K562 (cell line): Measurements from ENCODE around the gene CLSTN1. TPM values are rescaled to one million over a fixed set of nuclear protein-coding genes. Genes with fewer than 3 reads are reported as not detected.

Experiments used
- ATAC-seq: fragments of 200-7000 bp; cut with Tn5 transposase; 3 replicates; pipeline ENCODE4 v1.9.1; 2020; ENCODE audit warnings: moderate library complexity
- BruUV-seq: library from RNA; stranded (reverse); fragments of 400-500 nt; replicated peaks from 2 replicates; lab custom pipeline; 2021; lab: Mats Ljungman, UMichigan
- CTCF ChIA-PET: fragments of 300-600 bp; formaldehyde crosslinking; extraction: SDS; loops from one replicate; lab custom pipeline; 2021; ENCODE audit warnings: low intra/inter-chr PET ratio; lab: Yijun Ruan, JAX
- POLR2A ChIA-PET: fragments of 300-600, 350-650 bp; sonication (Branson Sonifier 250); formaldehyde crosslinking; extraction: SDS; loops from one replicate; lab custom pipeline; 2021; ENCODE audit warnings: antibody characterized with exemption, inconsistent platforms; lab: Yijun Ruan, JAX
- DNase-seq, 4 experiments: peaks; one replicate each; pipeline versions ENCODE4 v3.0.0 to v3.0.0-alpha.2; 2011 to 2018; ENCODE audit warnings: low spot score in 3 of 4, mixed read lengths in 3 of 4; ENCODE audit errors: extremely low read depth in 1 of 4
- FAIRE-seq: peaks from 2 replicates; lab custom pipeline; 2011; peaks lifted over from hg19 to GRCh38; lab: Jason Lieb, UNC
- H2AFZ ChIP-seq: 2 replicates; pipeline ENCODE4 v1.6.0; 2011; ENCODE audit warnings: low read depth, low read length, control low read depth, inconsistent platforms
- H3K27ac ChIP-seq: fragments of 200-600 bp; 3 replicates; pipeline ENCODE4 v1.8.0; 2011; ENCODE audit warnings: low read depth, mild to moderate bottlenecking, control low read depth, inconsistent platforms, low read length, moderate library complexity, mixed read lengths; ENCODE audit errors: extremely low read depth
- H3K27me3 ChIP-seq, 2 experiments: fragments of 300-600 bp in 1 of 2; 2 replicates in 1 of 2; 3 replicates in 1 of 2; pipeline versions ENCODE4 v1.6.0 to v1.8.0; 2011; ENCODE audit warnings: inconsistent platforms in 2 of 2, low read length in 2 of 2, mild to moderate bottlenecking in 1 of 2, mixed read lengths in 1 of 2, moderate library complexity in 1 of 2; ENCODE audit not compliant: control insufficient read depth in 2 of 2, insufficient read depth in 2 of 2
- H3K36me3 ChIP-seq: fragments of 300-600 bp; 3 replicates; pipeline ENCODE4 v1.8.0; 2011; ENCODE audit warnings: mild to moderate bottlenecking, low read length, inconsistent platforms; ENCODE audit not compliant: control insufficient read depth, insufficient read depth
- H3K4me1 ChIP-seq, 2 experiments: fragments of 200-600 bp in 1 of 2; replicated peaks in 1 of 2; 2 replicates in 1 of 2; 3 replicates in 1 of 2; pipeline versions ENCODE4 v1.5.1 to v1.8.0; 2011; ENCODE audit warnings: inconsistent platforms in 2 of 2, low read length in 2 of 2, mild to moderate bottlenecking in 1 of 2, mixed read lengths in 1 of 2, moderate library complexity in 1 of 2; ENCODE audit not compliant: control insufficient read depth in 2 of 2, insufficient read depth in 2 of 2
- H3K4me2 ChIP-seq: 2 replicates; pipeline ENCODE4 v1.6.1; 2011; ENCODE audit warnings: low read length, control low read depth, inconsistent platforms, mixed read lengths; ENCODE audit not compliant: insufficient read depth
- H3K4me3 ChIP-seq: fragments of 200-600 bp; sonication (generic), shearing (Covaris generic); 2 replicates; pipeline ENCODE4 v1.5.1; 2016; ENCODE audit warnings: control low read depth, inconsistent platforms
- H3K79me2 ChIP-seq: fragments of 200-600 bp; 3 replicates; pipeline ENCODE4 v1.8.0; 2011; ENCODE audit warnings: low read length, inconsistent platforms; ENCODE audit not compliant: control insufficient read depth, insufficient read depth
- H3K9ac ChIP-seq, 2 experiments: 2 replicates each; pipeline versions ENCODE4 v1.6.0 to v1.6.1; 2011; ENCODE audit warnings: low read depth in 2 of 2, low read length in 2 of 2, control low read depth in 1 of 2, inconsistent platforms in 1 of 2, mild to moderate bottlenecking in 1 of 2, mixed read lengths in 1 of 2; ENCODE audit not compliant: insufficient read depth in 1 of 2
- H3K9me1 ChIP-seq: one replicate; pipeline ENCODE4 v1.6.0; 2011; ENCODE audit warnings: inconsistent platforms, mild to moderate bottlenecking, low read length, moderate library complexity; ENCODE audit not compliant: control insufficient read depth, insufficient read depth
- H3K9me3 ChIP-seq: replicated peaks from 2 replicates; pipeline ENCODE4 v1.5.1; 2011; ENCODE audit warnings: low read depth, low read length, inconsistent platforms; ENCODE audit not compliant: control insufficient read depth, insufficient read depth
- H4K20me1 ChIP-seq: replicated peaks from 2 replicates; pipeline ENCODE4 v1.6.1; 2011; ENCODE audit warnings: low read length, inconsistent platforms, mixed read lengths; ENCODE audit not compliant: control insufficient read depth, insufficient read depth
- JUN ChIP-seq, 2 experiments: sonication (generic) in 1 of 2; formaldehyde crosslinking in 1 of 2; IDR thresholded peaks; 2 replicates each; pipeline versions ENCODE4 v1.6.1 to v1.8.0; 2012 to 2022; ENCODE audit warnings: borderline replicate concordance in 2 of 2, mild to moderate bottlenecking in 2 of 2, improper control_type of control experiment in 1 of 2, low read depth in 1 of 2, low read length in 1 of 2, missing genetic modification reagents in 1 of 2
- NR2F6 ChIP-seq: fragments of 450-650 bp; formaldehyde crosslinking; IDR thresholded peaks from 2 replicates; pipeline ENCODE4 v1.4.0; 2020; ENCODE audit warnings: mild to moderate bottlenecking
- SOX6 ChIP-seq: fragments of 450-650 bp; IDR thresholded peaks from 2 replicates; pipeline ENCODE4 v1.6.1; 2014; ENCODE audit warnings: mild to moderate bottlenecking
- SP2 ChIP-seq: IDR thresholded peaks from 2 replicates; pipeline ENCODE4 v1.6.1; 2011; ENCODE audit warnings: mild to moderate bottlenecking, low read depth, low read length, moderate library complexity; ENCODE audit not compliant: poor library complexity, severe bottlenecking; ENCODE audit errors: extremely low read depth
- SRSF7 ChIP-seq: fragments of 200-400 bp; formaldehyde crosslinking; optimal IDR thresholded peaks from 2 replicates; pipeline ENCODE3; 2017; ENCODE audit warnings: mild to moderate bottlenecking, low read depth, low read length
- WHSC1 ChIP-seq: IDR thresholded peaks from one replicate; pipeline ENCODE4 v1.6.1; 2012; ENCODE audit warnings: low read length, control low read depth, inconsistent platforms
- WGBS: fragments of 100-300 bp; shearing (Covaris generic); methylation state at CpG from one replicate; pipeline ENCODE4 v1.1.6; 2016; ENCODE audit warnings: low coverage, mixed read lengths; ENCODE audit not compliant: insufficient coverage; ENCODE audit errors: missing lambda C conversion rate; 5-methylcytosine and 5-hydroxymethylcytosine counted together
- in situ Hi-C: fragments of 300-500 bp; cut with MboI; formaldehyde crosslinking; loops from 4 replicates; pipeline ENCODE4 v1.15.0; 2018; ENCODE audit warnings: inconsistent platforms, mixed read lengths
- intact Hi-C: fragments of 100-400 bp; cut with micrococcal nuclease; formaldehyde crosslinking; loops from 2 replicates; pipeline ENCODE4 v1.14.2; 2022
- polyA plus RNA-seq, 8 experiments: library from polyadenylated mRNA; depleted of rRNA in 4 of 8; stranded (reverse) in 5 of 8; unstranded in 3 of 8; fragments of >200 nt; fragmentation: Nextera tagmentation in 2 of 8; fragmentation: Illumina TruSeq in 1 of 8; extraction: Ambion mirVana in 2 of 8; extraction: Trizol in 1 of 8; gene quantifications; 2 replicates each; pipeline versions ENCODE4 v1.2.1 to v1.2.3, GENCODE V29; 2011 to 2014; ENCODE audit warnings: inconsistent platforms in 1 of 8, missing spikeins in 1 of 8
- total RNA-seq, 7 experiments: library from RNA; depleted of rRNA in 6 of 7; stranded (reverse); fragments of >200 nt in 6 of 7; fragmentation: Illumina TruSeq in 2 of 7; extraction: Trizol in 2 of 7; gene quantifications; 2 replicates each; pipeline versions ENCODE4 v1.2.1 to v1.2.3, GENCODE V29; 2011 to 2021; ENCODE audit warnings: low replicate concordance in 1 of 7

Gene CLSTN1
- total and polyA plus RNA-seq, 9 of the 15 experiments (the other 6 are each of a cell fraction or from before 2014, with no cell fraction given): 1.1 to 32.5 (median 13.3) TPM

- no peak for TF ChIP-seq SOX6
- TF ChIP-seq SRSF7: no peak
Measured at GRCh38 chr1:9760824-9761223, 62.9 kb downstream of the CLSTN1 start (continued).

- Histone ChIP-seq H3K4me3 (no peak overlapping the region), H3K4me1 (peaks cover 13 to 14% of the 10 kb centered on the region in 2 experiments; a peak in 4 of 5 replicates), H3K9me3 (no peaks in the 10 kb centered on the region), H3K27me3 (no peaks in the 10 kb centered on the region), H3K36me3 (no peaks in the 10 kb centered on the region), H3K27ac (no peak overlapping the region), H2AFZ (no peak overlapping the region), H3K9ac (no peak overlapping the region), H4K20me1 (no peaks in the 10 kb centered on the region), H3K79me2 (no peaks in the 10 kb centered on the region), H3K9me1 (no peaks in the 10 kb centered on the region)
- FAIRE-seq (no peak), DNase-seq (no peak)
- 66% methylated on average over 2 of the region's 2 CpGs for WGBS
- intact Hi-C loops: no loop called here
- no TSS peak for BruUV-seq
- POLR2A ChIA-PET: no interaction called here
- no peak for TF ChIP-seq SP2
- no peak for TF ChIP-seq NR2F6 (CRISPR knock-in tag)
- peak; percentile 20 for TF ChIP-seq WHSC1
- no peak for TF ChIP-seq JUN (IDR thresholded peaks at IDR 0.05; ENCODE audit: borderline replicate concordance, low read depth, low read length)
- no peak for TF ChIP-seq JUN (CRISPR knock-in tag; IDR thresholded peaks at IDR 0.05; ENCODE audit: borderline replicate concordance)
- TF ChIP-seq, all 486 proteins: peak for 1
- H3K4me2 ChIP-seq: no peak overlapping the region; the same call in 1 of the 2 replicates
- in situ Hi-C loops: loop anchor here (10.0 kb wide), 1 partner anchor 1185 kb away; no protein-coding TSS in a partner anchor
- CTCF ChIA-PET: no interaction called here
- ATAC-seq: peak; percentile 15; the same call in 2 of the 3 replicates
Measured at GRCh38 chr1:9759939-9760338, 63.8 kb downstream of the CLSTN1 start.
